NCI-H128 (cell line): ENCODE measurements around the gene PLXNA2.

Experiments used
- DNase-seq: peaks from one replicate; lab custom pipeline; 2025; ENCODE audit not compliant: unreplicated experiment; lab: John Stamatoyannopoulos, UW

Gene PLXNA2

GRCh38 chr1:207985996-207986395 is 258.2 kb downstream of the PLXNA2 start:
- DNase-seq, result no peak

DNA sequence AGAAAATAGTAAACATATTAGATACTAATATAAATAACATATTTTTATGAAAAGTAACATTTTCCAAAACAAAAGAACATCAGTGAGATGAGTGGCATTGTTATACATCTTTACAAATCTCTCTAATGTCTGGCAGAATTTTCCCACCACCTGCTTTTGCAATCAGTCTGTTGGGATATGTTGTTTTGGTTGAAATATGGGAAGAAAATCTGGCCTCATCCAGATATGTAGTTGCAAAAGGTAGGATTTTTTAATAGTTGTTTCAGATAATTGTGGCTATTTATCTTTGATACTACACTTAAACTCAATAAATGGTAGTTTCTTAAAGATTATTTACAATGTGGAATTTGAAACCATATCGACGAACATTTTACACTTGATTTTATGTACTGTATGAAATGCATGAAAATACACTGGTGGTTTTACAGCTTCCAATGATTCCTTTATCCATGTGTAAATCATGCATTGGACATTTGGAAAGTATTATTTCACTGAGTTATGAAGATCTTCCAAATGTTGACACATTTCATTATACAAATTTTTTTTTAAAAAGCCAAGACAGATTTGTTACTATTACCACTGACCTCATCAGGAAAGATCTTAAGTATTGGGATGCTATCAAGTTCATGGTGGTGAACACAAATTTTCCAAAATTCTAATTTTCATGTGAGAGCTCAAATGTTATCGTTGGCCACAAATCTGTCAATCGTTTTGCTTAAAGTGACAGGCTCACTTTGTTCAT is 259.2 kb downstream of the PLXNA2 start:
- no peak for DNase-seq

- no peak for DNase-seq
These were observed 261.0 kb downstream of the PLXNA2 start for GRCh38 chr1:207983044-207983635.

DNA sequence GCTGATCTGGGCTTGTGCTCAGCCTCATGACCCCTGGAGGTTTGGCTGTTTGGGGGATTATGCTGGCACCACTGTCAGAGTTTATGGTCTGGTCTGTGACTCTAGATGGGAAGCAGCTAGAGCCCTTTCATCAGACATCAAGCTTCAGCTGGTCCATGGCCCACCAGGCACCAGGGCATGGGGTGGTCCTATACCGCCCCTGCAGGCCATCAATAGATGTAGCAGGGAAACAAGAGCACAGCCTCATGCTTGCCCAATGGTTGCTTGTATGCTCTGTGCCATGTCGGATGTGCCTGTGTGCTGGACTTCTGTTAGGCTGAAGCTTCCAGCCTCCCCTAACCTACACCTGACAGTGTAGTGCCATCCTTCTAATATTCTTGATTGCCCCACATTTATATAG is 262.2 kb downstream of the PLXNA2 start:
- no peak for DNase-seq

DNA sequence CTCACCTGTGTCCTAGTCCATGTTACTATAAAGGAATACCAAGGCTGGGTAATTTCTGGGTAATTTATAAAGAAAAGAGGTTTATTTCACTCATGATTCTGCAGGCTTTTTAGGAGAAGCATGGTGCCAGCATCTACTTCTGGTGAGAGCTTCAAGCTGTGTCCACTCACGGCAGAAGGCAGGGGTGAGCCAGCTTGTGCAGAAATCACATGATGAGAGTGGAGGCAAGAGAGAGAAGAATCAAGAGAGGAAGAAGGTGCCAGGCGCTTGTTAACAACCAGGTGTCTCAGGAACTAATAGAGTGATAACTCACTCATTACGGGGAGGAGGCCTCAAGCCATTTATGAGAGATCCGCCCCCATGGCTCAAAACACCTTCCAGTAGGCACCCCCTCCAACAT is 265.7 kb downstream of the PLXNA2 start:
- no peak for DNase-seq

GRCh38 chr1:207977876-207978275 is 266.3 kb downstream of the PLXNA2 start:
- DNase-seq, result no peak

GRCh38 chr1:207973898-207974568 is 270.2 kb downstream of the PLXNA2 start:
- DNase-seq, result no peak

- DNase-seq, result no peak
These were observed 271.8 kb downstream of the PLXNA2 start for GRCh38 chr1:207972337-207972736.
